ENCODE measurements around the gene ADGRL3.

ADGRL3 gene

DNA sequence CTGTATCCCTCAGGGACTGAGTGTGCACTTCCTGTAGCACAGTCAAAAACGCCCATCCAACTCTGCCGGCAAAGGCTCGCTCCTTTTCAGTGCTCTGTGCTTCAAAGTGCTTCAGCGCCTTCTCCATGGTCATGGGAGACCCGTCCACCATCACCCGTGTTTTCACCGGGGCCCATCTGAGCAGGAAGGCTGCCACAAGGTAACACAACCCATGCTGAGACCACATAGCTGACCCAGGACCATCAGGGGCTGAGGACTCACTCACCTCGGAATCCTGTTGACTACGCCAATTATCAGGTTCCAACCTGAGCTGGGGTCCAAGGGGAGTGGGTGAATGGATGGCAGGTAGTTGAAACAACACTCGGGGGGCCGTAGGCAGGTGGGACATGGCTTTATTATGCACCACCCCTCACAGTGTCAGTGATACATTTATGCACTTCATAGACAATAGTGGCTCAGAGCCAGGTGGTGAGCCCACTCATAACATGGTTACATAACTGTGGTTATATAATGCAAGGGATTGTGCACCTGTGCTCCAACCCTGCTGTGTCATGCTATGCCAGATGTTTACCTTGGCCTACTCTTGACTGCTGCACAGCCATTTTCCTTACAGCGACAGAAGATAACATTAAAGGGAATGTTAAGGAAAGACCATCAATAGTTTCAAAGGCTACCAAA, 227.8 kb downstream of the ADGRL3 start:
- no peak for TF ChIP-seq CTCF (IDR thresholded peaks at IDR 0.05; ENCODE audit: control insufficient read depth, insufficient read depth, low read depth, low read length, missing control alignments)
- H3K4me3 ChIP-seq (ENCODE audit: control insufficient read depth, low read depth, low read length): no peak overlapping the region
- DNase-seq (ENCODE audit: low read depth): no peak

DNA sequence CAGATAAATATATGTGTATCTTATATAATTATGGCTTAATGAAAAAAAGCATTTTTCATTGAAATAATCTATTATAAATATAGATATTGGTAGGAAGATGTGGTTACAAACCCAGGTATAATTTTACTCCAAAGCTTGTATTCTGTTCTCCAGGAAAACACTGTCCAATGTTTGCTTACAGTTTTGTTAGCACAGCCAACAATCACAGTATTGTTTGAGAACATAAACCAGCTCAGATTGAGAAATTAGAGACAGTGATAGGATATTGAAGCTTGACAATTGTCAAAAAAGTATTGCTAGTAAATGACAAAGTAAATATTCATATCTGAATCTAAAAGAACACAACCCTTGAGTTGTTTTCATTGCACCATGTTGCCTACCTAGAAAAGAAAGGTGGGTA, 228.8 kb downstream of the ADGRL3 start:
- TF ChIP-seq CTCF (IDR thresholded peaks at IDR 0.05; ENCODE audit: control insufficient read depth, insufficient read depth, low read depth, low read length, missing control alignments): no peak
- DNase-seq (ENCODE audit: low read depth): no peak
- H3K4me3 ChIP-seq (ENCODE audit: control insufficient read depth, low read depth, low read length): no peak overlapping the region

DNA sequence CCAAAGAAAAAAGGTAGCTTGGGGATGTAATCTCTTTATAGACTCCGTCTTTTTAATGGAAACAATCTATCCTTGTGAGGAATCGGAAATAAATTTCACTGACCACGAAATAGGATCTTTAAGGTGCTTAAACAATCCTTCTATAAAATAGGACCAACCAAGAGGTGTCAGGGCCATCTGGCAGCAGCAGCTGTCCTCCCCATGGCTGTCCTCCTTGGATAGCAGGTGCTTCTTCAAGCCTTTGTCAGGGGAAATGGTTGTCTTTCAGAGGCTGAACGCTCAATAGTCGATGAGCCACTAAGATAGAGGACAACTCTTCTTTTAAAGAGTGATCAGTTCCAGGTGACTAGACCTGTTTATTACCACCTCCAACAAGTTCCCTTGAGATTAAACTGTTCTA, 231.0 kb downstream of the ADGRL3 start:
- no peak for TF ChIP-seq CTCF (IDR thresholded peaks at IDR 0.05; ENCODE audit: control insufficient read depth, insufficient read depth, low read depth, low read length, missing control alignments)
- no peak overlapping the region for H3K4me3 ChIP-seq (ENCODE audit: control insufficient read depth, low read depth, low read length)
- no peak for DNase-seq (ENCODE audit: low read depth)

- no peak for TF ChIP-seq CTCF (IDR thresholded peaks at IDR 0.05; ENCODE audit: control insufficient read depth, insufficient read depth, low read depth, low read length, missing control alignments)
- no peak for DNase-seq (ENCODE audit: low read depth)
- no peak overlapping the region for H3K4me3 ChIP-seq (ENCODE audit: control insufficient read depth, low read depth, low read length)
Measured at GRCh38 chr4:61437923-61438322, 237.8 kb downstream of the ADGRL3 start.

- H3K4me3 ChIP-seq (ENCODE audit: control insufficient read depth, low read depth, low read length): no peak overlapping the region
- no peak for TF ChIP-seq CTCF (IDR thresholded peaks at IDR 0.05; ENCODE audit: control insufficient read depth, insufficient read depth, low read depth, low read length, missing control alignments)
- no peak for DNase-seq (ENCODE audit: low read depth)
Measured at GRCh38 chr4:61440321-61440720, 240.2 kb downstream of the ADGRL3 start.

DNA sequence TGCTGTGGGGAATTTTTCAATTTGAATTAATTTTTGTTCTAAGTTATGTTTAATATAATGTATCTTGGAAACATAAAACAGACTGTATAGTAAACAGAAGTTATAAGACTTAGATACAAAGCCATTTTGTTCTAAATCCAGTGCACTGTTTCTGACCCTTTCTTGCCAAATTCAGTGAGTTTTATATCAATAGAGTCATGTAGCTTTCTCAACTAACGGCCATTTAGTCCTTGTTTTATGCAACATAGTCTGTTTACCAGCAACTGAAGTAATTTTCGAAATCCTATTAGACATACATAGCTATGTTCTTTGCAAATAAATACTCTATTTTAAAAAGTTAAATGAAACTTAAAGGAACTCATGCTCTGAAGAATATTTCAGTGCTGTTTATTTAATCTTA, 242.8 kb downstream of the ADGRL3 start:
- DNase-seq (ENCODE audit: low read depth): no peak
- TF ChIP-seq CTCF (IDR thresholded peaks at IDR 0.05; ENCODE audit: control insufficient read depth, insufficient read depth, low read depth, low read length, missing control alignments): no peak
- no peak overlapping the region for H3K4me3 ChIP-seq (ENCODE audit: control insufficient read depth, low read depth, low read length)
